HG03066 (cell line): ENCODE results near the gene USP40.

ENCODE experiments used
- ATAC-seq: cut with Tn5 transposase; IDR thresholded peaks from one replicate; pipeline ENCODE4 v1.9.1; 2021; ENCODE audit warnings: low read depth; ENCODE audit not compliant: unreplicated experiment

The USP40 gene

DNA sequence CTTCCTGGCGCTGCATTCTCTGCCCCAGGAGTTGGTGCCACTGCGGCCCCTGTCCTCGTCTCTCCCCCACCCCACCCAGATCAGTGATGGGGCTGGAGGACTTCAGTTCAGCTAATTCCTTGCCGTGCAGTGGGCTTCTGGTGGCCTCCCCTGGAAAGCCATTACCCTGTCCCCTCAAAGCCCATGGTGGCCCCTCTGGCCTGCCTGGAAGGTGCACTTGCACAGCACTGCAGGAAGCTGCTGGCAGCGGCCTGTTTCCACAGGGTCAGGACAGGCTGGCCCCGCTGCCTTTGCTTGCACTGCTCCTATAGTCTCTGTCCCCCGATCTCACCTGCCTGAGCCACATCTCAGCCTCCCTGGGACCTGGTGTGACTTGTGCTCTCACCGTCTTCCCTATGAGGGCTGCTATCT is 105.1 kb downstream of the USP40 start:
- no peak for ATAC-seq

GRCh38 chr2:233460726-233461441 is 105.7 kb downstream of the USP40 start:
- no peak for ATAC-seq

GRCh38 chr2:233459426-233459825 is 107.2 kb downstream of the USP40 start:
- ATAC-seq, result no peak

GRCh38 chr2:233458826-233459225 is 107.8 kb downstream of the USP40 start:
- ATAC-seq, result no peak

DNA sequence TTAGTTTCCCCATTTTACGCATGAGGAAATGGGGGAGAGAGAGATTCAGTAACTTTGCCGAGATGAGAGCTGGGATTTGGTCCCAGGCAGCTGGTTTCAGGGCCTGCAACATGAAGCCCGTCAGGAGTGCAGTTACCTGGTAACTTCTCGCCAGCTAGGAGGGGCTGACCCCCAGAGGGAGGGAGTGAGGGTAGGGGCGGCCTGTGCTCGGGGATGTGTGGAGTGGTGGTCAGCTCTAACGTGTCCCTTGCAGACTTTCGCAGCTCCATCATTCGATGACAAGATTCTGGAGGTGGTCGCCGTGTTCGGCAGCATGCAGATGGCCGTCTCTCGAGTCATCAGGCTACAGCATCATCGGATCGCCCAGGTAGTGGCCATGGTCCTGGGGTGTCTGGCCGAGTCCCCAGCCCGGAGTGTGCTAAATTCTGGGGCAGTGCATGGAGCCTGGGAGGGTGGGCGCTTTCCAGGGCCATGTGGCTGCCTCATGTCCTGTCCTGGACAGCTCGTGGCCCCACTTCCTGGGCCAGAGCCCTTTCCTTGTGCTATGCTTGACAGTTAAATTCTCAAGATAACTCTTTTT is 108.5 kb downstream of the USP40 start:
- ATAC-seq, result no peak

DNA sequence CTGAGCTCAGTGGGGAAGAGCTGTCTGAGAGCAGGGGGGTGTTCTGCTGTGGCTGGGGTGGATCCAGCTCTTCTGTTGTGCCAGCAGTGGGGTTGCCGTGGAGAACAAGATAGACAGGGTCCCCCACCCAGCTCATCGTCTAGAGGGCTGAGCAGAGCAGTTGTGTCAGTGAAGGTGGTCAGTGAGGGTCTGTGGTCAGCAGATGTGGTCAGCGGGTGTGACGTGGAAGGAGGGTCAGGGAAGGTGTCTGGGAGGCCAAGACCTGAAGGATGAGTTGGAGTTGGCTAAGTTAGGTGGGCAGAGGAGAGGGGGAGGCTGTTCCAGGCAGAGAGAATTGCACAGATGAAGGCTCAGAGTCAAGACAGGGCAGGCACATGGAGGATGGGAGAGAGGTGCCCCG is 109.2 kb downstream of the USP40 start:
- ATAC-seq, result no peak

GRCh38 chr2:233456934-233457333 is 109.6 kb downstream of the USP40 start:
- ATAC-seq, result no peak

DNA sequence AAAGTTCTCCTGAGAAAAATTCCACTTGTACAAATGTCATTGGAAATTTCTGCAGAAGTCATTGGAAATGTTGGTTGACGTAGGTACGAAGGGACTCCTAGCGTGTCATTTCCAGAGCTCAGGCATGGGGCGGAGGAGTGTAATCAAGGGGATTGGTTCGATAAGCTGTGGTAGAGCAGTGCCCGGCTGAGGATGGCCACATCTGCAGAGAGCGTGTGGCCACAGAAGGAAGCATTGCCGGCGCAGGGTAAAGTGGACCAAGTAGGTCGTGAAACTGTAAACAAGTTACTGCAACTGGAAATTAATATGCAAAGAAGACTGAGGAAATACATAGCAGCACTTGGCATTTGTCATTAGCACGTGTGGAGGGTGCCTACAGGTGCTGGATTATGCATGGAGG is 110.5 kb downstream of the USP40 start:
- ATAC-seq, result no peak

GRCh38 chr2:233455491-233455890 is 111.1 kb downstream of the USP40 start:
- ATAC-seq, result no peak

- no peak for ATAC-seq
These were observed 111.6 kb downstream of the USP40 start for GRCh38 chr2:233455006-233455405.

GRCh38 chr2:233453916-233454315 is 112.7 kb downstream of the USP40 start:
- no peak for ATAC-seq

GRCh38 chr2:233453111-233453915 is 113.3 kb downstream of the USP40 start:
- ATAC-seq, result no peak

DNA sequence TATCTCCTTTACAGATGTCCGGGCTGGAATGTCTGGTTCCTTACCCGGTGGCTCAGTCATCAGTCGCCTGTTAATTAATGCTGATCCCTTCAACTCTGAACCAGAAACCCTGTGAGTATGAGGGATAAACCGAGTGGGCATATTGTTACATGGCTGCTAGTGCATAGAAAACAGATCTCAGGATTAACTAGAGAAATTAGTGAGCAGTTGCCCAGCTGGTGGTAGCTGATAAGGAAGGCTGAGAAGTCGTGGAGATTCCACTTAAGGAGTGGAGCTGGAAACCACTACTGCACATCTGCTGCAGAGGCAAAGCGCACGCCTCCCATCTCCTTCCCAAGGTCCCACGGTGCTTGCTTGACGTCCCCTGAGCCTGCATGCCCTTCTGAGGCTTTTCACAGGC is 114.6 kb downstream of the USP40 start:
- ATAC-seq, result no peak

DNA sequence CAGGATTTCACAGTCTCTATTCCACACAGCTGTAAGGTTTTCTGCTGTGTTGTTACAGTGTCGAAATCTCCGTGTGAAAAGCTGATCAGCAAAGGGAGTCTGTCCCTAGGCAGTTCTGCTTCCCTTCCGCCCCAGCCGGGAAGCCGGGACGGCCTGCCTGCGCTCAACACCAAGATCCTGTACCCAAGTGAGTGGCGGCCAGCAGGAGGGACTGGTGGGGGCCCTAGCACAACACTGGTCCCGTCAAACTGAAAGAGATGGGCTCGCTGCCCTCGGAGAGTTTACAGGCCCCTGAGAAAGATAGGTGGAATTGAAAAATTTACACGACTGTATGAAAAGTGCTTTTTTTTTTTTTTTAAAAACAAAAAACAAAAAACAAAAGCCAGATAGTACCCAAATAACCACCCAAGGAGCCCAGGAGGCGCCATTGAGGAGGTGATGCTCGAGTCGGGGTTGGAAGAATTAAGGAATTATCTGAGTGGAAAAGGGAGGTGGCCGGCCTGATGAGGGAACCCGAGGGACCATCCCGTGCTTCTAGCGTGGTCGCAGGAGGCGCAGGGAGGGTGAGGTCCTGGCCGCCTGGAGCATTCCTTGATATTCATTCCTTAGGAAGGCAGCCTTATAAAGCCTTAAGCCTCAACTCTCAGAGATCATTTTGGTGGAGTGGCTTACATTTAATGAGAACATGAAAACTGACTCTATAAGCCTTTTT is 115.6 kb downstream of the USP40 start:
- ATAC-seq, result no peak

GRCh38 chr2:233449921-233450863 is 116.4 kb downstream of the USP40 start:
- ATAC-seq, result no peak

DNA sequence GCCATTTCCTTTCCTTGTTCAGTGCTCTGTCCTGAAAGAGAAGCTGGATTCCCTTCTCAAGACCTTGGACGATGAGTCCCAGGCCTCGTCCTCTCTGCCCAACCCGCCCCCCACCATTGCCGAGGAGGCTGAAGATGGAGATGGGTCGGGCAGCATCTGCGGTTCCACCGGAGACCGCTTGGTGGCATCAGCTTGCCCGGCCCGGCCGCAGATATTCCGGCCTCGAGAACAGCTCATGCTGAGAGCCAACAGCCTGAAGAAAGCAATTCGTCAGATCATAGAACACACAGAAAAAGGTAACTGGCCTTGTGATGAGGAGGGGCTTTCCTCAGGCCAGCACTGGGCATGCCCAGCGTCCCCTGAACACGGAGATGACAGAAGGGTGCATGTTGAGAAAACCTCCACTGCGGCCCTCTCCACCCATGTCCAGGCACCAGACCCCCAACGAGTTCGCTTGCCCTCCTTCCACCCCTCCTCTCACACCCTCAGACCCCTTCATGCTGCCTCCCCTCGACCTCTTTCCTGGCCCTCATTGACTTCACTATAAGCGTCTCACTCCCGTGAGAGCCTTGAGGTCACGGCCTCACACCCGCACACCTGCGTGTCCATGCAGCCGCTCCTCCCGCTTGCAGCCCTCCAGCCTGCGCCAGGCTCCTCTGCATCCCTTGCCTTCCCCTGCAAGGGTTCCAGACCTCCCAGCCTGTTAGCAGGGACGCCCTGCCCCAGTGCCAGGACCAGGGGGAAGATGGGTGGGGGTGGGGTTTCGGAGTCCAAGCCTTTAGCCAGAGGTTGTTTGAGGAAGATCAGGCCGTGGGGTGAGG is 117.3 kb downstream of the USP40 start:
- no peak for ATAC-seq

- no peak for ATAC-seq
These were observed 118.0 kb downstream of the USP40 start for GRCh38 chr2:233448575-233448974.

GRCh38 chr2:233448220-233448559 is 118.4 kb downstream of the USP40 start:
- ATAC-seq, result no peak

DNA sequence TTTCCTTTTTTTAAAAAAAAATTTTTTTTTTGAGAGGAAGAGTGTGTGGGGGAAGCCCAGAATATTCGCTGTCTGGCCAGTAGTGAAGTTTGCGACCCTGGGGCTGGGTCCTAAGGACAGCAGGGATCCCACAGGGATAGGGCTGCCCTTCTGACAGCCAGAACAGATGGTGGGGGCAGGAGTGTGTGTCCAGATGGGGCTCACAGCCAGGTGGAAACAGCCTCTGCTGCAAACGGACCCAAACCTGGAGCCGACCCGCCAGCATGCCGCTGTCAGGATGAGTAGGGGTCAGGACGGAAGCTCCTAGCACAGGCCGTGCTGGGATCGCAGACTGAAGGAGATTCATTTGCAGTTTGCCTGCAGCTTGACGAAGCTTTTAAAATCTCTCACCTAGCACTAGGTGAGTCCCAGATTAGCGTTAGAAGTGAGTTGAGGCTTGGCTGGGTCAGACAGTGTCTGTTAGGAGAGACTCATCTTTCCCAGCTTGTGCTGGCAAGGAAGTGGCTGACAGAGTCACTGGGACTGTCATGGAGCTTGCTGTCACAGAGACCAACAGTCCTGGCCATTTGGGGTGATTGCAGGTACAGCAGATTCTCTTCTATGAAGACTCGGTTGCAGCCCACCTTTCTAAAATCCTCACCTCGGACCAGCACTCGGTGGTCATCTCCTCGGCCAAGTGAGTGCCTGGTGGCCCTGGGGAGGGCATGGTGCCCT is 118.9 kb downstream of the USP40 start:
- no peak for ATAC-seq
